Astrocyte (in vitro differentiated cells and primary cell): ENCODE data around the gene CRYM. TPM values are rescaled to one million over a fixed set of nuclear protein-coding genes. Genes with fewer than 3 reads are reported as not detected.
A peak's percentile ranks its signal among the peaks of the same experiment; 100 is the strongest.

Source experiments
- DNase-seq: peaks from one replicate; pipeline ENCODE4 v3.0.0-alpha.2; 2010; ENCODE audit warnings: low read depth
- FAIRE-seq: peaks from 2 replicates; lab custom pipeline; 2011; peaks lifted over from hg19 to GRCh38; lab: Jason Lieb, UNC
- H2AFZ ChIP-seq: 2 replicates; pipeline ENCODE4 v1.6.0; 2012; ENCODE audit warnings: low read depth, low read length, inconsistent platforms
- H3K27ac ChIP-seq: 2 replicates; pipeline ENCODE4 v1.5.1; 2011; ENCODE audit warnings: low read depth, low read length, inconsistent platforms
- H3K27me3 ChIP-seq: 2 replicates; pipeline ENCODE4 v1.6.0; 2011; ENCODE audit warnings: low read length, inconsistent platforms; ENCODE audit not compliant: insufficient read depth
- H3K36me3 ChIP-seq: 2 replicates; pipeline ENCODE4 v1.5.1; 2011; ENCODE audit warnings: low read length, inconsistent platforms; ENCODE audit not compliant: insufficient read depth
- H3K4me1 ChIP-seq: 2 replicates; pipeline ENCODE4 v1.5.1; 2011; ENCODE audit warnings: low read length, inconsistent platforms; ENCODE audit not compliant: insufficient read depth
- H3K4me2 ChIP-seq: 2 replicates; pipeline ENCODE4 v1.6.0; 2012; ENCODE audit warnings: low read length, inconsistent platforms
- H3K4me3 ChIP-seq: 2 replicates; pipeline ENCODE4 v1.5.1; 2011; ENCODE audit warnings: low read depth, mild to moderate bottlenecking, low read length, inconsistent platforms; ENCODE audit not compliant: insufficient read depth
- H3K79me2 ChIP-seq: 2 replicates; pipeline ENCODE4 v1.6.0; 2012; ENCODE audit warnings: mild to moderate bottlenecking, low read length, inconsistent platforms; ENCODE audit not compliant: insufficient read depth
- H3K9ac ChIP-seq: 2 replicates; pipeline ENCODE4 v1.6.0; 2012; ENCODE audit warnings: mild to moderate bottlenecking, low read length, inconsistent platforms
- H3K9me3 ChIP-seq: 2 replicates; pipeline ENCODE4 v1.5.1; 2012; ENCODE audit warnings: low read depth, mild to moderate bottlenecking, low read length, inconsistent platforms; ENCODE audit not compliant: insufficient read depth
- H4K20me1 ChIP-seq: 2 replicates; pipeline ENCODE4 v1.6.0; 2012; ENCODE audit warnings: low read length, inconsistent platforms; ENCODE audit not compliant: insufficient read depth
- H3K27ac Mint-ChIP-seq: one replicate; pipeline ENCODE4 v1.8.0; 2021; ENCODE audit warnings: mild to moderate bottlenecking, mixed read lengths; ENCODE audit not compliant: unreplicated experiment
- H3K27me3 Mint-ChIP-seq: one replicate; pipeline ENCODE4 v1.8.0; 2021; ENCODE audit warnings: low read depth, mixed read lengths; ENCODE audit not compliant: unreplicated experiment
- H3K36me3 Mint-ChIP-seq: one replicate; pipeline ENCODE4 v1.8.0; 2021; ENCODE audit warnings: low read depth, mixed read lengths; ENCODE audit not compliant: unreplicated experiment
- H3K4me1 Mint-ChIP-seq: one replicate; pipeline ENCODE4 v1.8.0; 2021; ENCODE audit warnings: low read depth, mixed read lengths; ENCODE audit not compliant: unreplicated experiment
- H3K4me3 Mint-ChIP-seq: one replicate; pipeline ENCODE4 v1.8.0; 2021; ENCODE audit warnings: mild to moderate bottlenecking, moderate library complexity, mixed read lengths; ENCODE audit not compliant: unreplicated experiment
- H3K9me3 Mint-ChIP-seq: one replicate; pipeline ENCODE4 v1.8.0; 2021; ENCODE audit warnings: mild to moderate bottlenecking, mixed read lengths; ENCODE audit not compliant: unreplicated experiment
- CTCF ChIP-seq: IDR thresholded peaks from 2 replicates; pipeline ENCODE4 v1.5.1; 2011; ENCODE audit warnings: low read depth, mild to moderate bottlenecking, inconsistent platforms, low read length, moderate library complexity; ENCODE audit not compliant: insufficient read depth
- EZH2 ChIP-seq: IDR thresholded peaks from 2 replicates; pipeline ENCODE4 v1.6.1; 2012; ENCODE audit warnings: mild to moderate bottlenecking, low read length, inconsistent platforms; ENCODE audit not compliant: insufficient read depth
- total RNA-seq: library from RNA; stranded (reverse); gene quantifications from 2 replicates; pipeline ENCODE4 v1.2.1, GENCODE V29; 2021

The CRYM gene
- total RNA-seq, 1 donor from 2014 or later, result 0.50 TPM

GRCh38 chr16:21262779-21263639 is 15.1 kb downstream of the CRYM start:
- Histone ChIP-seq H3K36me3 (no peaks in the 10 kb centered on the region), H3K4me2 (peak overlapping the region; percentile 4), H3K4me3 (no peak overlapping the region), H3K27me3 (peaks cover 4% of the 10 kb centered on the region), H3K27ac (no peak overlapping the region), H4K20me1 (no peaks in the 10 kb centered on the region), H2AFZ (no peak overlapping the region), H3K79me2 (no peaks in the 10 kb centered on the region), H3K9me3 (no peaks in the 10 kb centered on the region), H3K9ac (no peak overlapping the region), H3K4me1 (peaks cover 8% of the 10 kb centered on the region)
- Mint-ChIP-seq H3K9me3 (peaks cover 3% of the 10 kb centered on the region), H3K27me3 (peaks cover 12% of the 10 kb centered on the region), H3K4me3 (no peak overlapping the region), H3K27ac (no peak overlapping the region), H3K36me3 (no peaks in the 10 kb centered on the region), H3K4me1 (peaks cover 6% of the 10 kb centered on the region)
- no peak for FAIRE-seq
- TF ChIP-seq EZH2 (no peak), CTCF (no peak)
- DNase-seq, result no peak

GRCh38 chr16:21260870-21261791 is 17.0 kb downstream of the CRYM start:
- no peak overlapping the region for H2AFZ ChIP-seq
- H3K9ac ChIP-seq, result no peak overlapping the region
- no peak overlapping the region for H3K4me3 ChIP-seq
- peaks cover 5% of the 10 kb centered on the region for H3K27me3 ChIP-seq
- H3K4me3 Mint-ChIP-seq, result no peak overlapping the region
- H4K20me1 ChIP-seq, result no peaks in the 10 kb centered on the region
- H3K9me3 Mint-ChIP-seq, result peaks cover 3% of the 10 kb centered on the region
- peak; percentile 65 for DNase-seq
- peak overlapping the region; percentile 2 for H3K4me2 ChIP-seq
- peaks cover 6% of the 10 kb centered on the region for H3K4me1 Mint-ChIP-seq
- H3K27ac Mint-ChIP-seq, result no peak overlapping the region
- H3K27ac ChIP-seq, result no peak overlapping the region
- H3K4me1 ChIP-seq, result peaks cover 8% of the 10 kb centered on the region
- H3K9me3 ChIP-seq, result no peaks in the 10 kb centered on the region
- H3K36me3 Mint-ChIP-seq, result no peaks in the 10 kb centered on the region
- no peaks in the 10 kb centered on the region for H3K36me3 ChIP-seq
- TF ChIP-seq EZH2 (no peak), CTCF (no peak)
- FAIRE-seq, result no peak
- no peaks in the 10 kb centered on the region for H3K79me2 ChIP-seq
- H3K27me3 Mint-ChIP-seq, result peaks cover 12% of the 10 kb centered on the region
